Caco-2 (cell line): ENCODE data around the gene JDP2. TPM values are rescaled to one million over a fixed set of nuclear protein-coding genes. Genes with fewer than 3 reads are reported as not detected.

Source experiments
- BruUV-seq: library from RNA; stranded (reverse); fragments of 400-500 nt; replicated peaks from 2 replicates; lab custom pipeline; 2021; lab: Mats Ljungman, UMichigan
- CTCF ChIA-PET: fragments of 300-600 bp; sonication (Branson Sonifier 250); formaldehyde crosslinking; loops from one replicate; lab custom pipeline; 2022; ENCODE audit warnings: antibody characterized with exemption; lab: Charles Lee
- POLR2A ChIA-PET: fragments of 300-600 bp; sonication (Branson Sonifier 250); formaldehyde crosslinking; loops from one replicate; lab custom pipeline; 2022; ENCODE audit warnings: antibody characterized with exemption; lab: Charles Lee
- DNase-seq, 2 experiments: peaks; one replicate each; pipeline versions ENCODE4 v3.0.0 to v3.0.0-alpha.2; 2020 to 2022
- H3K27me3 ChIP-seq: replicated peaks from 2 replicates; pipeline ENCODE4 v1.6.0; 2011; ENCODE audit warnings: low read length; ENCODE audit not compliant: control insufficient read depth, insufficient read depth
- H3K36me3 ChIP-seq: 2 replicates; pipeline ENCODE4 v1.5.1; 2011; ENCODE audit warnings: low read length; ENCODE audit not compliant: control insufficient read depth, insufficient read depth
- H3K4me1 ChIP-seq: fragments of 250-450 bp; sonication (Bioruptor Pico); 2 replicates; pipeline ENCODE4 v1.5.1; 2020; ENCODE audit warnings: mild to moderate bottlenecking
- H3K4me3 ChIP-seq: 2 replicates; pipeline ENCODE4 v1.5.1; 2011; ENCODE audit warnings: low read depth, mild to moderate bottlenecking, control low read depth, low read length
- H3K9me3 ChIP-seq: fragments of 250-450 bp; sonication (Bioruptor Pico); 2 replicates; pipeline ENCODE4 v1.5.1; 2020; ENCODE audit warnings: mild to moderate bottlenecking, moderate library complexity
- H3K27ac Mint-ChIP-seq: one replicate; pipeline ENCODE4 v1.8.0; 2022; ENCODE audit warnings: mixed read lengths; ENCODE audit not compliant: unreplicated experiment
- H3K27me3 Mint-ChIP-seq: one replicate; pipeline ENCODE4 v1.8.0; 2022; ENCODE audit warnings: mixed read lengths; ENCODE audit not compliant: insufficient read depth, unreplicated experiment
- H3K36me3 Mint-ChIP-seq: one replicate; pipeline ENCODE4 v1.8.0; 2022; ENCODE audit warnings: mild to moderate bottlenecking, mixed read lengths; ENCODE audit not compliant: insufficient read depth, unreplicated experiment
- H3K4me1 Mint-ChIP-seq: one replicate; pipeline ENCODE4 v1.8.0; 2022; ENCODE audit warnings: low read depth, mixed read lengths; ENCODE audit not compliant: unreplicated experiment
- H3K4me3 Mint-ChIP-seq: one replicate; pipeline ENCODE4 v1.8.0; 2022; ENCODE audit warnings: mild to moderate bottlenecking, moderate library complexity, mixed read lengths; ENCODE audit not compliant: unreplicated experiment
- H3K9me3 Mint-ChIP-seq: one replicate; pipeline ENCODE4 v1.8.0; 2022; ENCODE audit warnings: mixed read lengths; ENCODE audit not compliant: unreplicated experiment
- intact Hi-C: fragments of 100-400 bp; cut with micrococcal nuclease; formaldehyde crosslinking; loops from one replicate; pipeline ENCODE4 v1.10.0; 2022; ENCODE audit not compliant: unreplicated experiment
- total RNA-seq: library from RNA; stranded (reverse); gene quantifications from 2 replicates; pipeline ENCODE4 v1.2.3, GENCODE V29; 2022
- TF ChIP-seq, protein P1 (sequence below), 2 experiments: fragments of 200-600 bp in 1 of 2; IDR thresholded peaks; 1 replicate in 1 of 2; 2 replicates in 1 of 2; pipeline versions ENCODE4 v1.5.1 to v1.8.0; 2011 to 2022; ENCODE audit warnings: antibody characterized with exemption in 1 of 2, control low read depth in 1 of 2, inconsistent platforms in 1 of 2, low read depth in 1 of 2, low read length in 1 of 2, mild to moderate bottlenecking in 1 of 2, moderate library complexity in 1 of 2; ENCODE audit not compliant: insufficient read depth in 1 of 2, severe bottlenecking in 1 of 2, unreplicated experiment in 1 of 2

JDP2 gene
- total RNA-seq, 1 experiment from 2014 or later, result 95.7 TPM

DNA sequence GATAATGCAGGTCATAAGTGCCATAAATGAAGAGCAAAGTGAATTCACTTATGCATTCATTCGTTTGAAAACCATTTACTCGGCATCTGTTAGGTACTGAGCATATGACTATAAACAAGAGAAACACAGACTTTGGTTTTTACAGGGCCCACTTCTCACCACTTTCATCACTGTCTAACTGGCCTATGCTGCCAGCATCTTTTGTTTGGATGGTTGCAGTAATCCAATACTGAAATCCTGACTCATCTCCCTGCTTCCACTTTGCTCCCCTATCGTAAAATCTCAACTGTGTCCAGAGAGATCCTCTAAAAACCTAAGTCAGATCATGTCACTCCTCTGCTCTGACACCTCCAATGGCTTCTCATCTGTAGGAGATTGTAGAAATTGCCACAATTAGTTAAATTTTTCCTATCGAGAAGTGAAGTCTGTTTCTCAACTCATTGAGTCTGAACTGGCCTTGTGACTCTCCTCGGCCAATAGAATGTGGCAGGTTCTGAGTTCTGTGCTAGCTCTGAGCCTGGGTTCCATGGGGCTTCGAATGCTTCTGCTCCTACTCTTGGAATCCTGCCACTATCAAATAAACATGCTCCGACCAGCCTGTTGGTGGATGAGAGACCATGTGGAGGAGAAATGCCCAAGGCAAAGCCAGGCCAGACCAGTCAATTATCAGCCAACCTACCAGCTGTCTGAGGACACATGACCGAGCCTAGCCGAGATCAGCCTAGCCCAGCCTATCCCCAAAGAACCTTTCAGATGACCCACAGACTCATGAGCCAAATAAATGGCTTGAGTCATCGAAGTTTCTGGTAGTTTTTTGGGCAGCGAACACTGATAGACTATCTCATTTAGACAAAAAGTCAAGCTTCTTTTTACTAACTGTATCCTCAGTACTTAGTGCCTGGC lies 92.3 kb downstream of the JDP2 start:
- Mint-ChIP-seq H3K9me3 (no peaks in the 10 kb centered on the region), H3K4me3 (no peak overlapping the region), H3K27ac (peak overlapping the region; percentile 81), H3K27me3 (no peaks in the 10 kb centered on the region), H3K36me3 (no peaks in the 10 kb centered on the region), H3K4me1 (peaks cover 29% of the 10 kb centered on the region)
- intact Hi-C loops, result loop anchor here (2.0 kb wide), 1 partner anchor 141 kb away; the partner anchor contains the start of genes ERG28 and TTLL5
- H3K4me3 ChIP-seq, result no peak overlapping the region
- peaks cover 48% of the 10 kb centered on the region for H3K4me1 ChIP-seq
- DNase-seq, result no peak
- H3K27me3 ChIP-seq, result no peaks in the 10 kb centered on the region
- H3K9me3 ChIP-seq, result no peaks in the 10 kb centered on the region
- CTCF ChIA-PET, result interaction anchor here (0.5 to 3.7 kb wide), 4 partner anchors 41 to 1826 kb away, joined by 3 to 23 read pairs (median 8); partner anchors contain the start of gene JDP2
- POLR2A ChIA-PET, result no interaction called here
- no peaks in the 10 kb centered on the region for H3K36me3 ChIP-seq
- TF ChIP-seq, protein P1, sequence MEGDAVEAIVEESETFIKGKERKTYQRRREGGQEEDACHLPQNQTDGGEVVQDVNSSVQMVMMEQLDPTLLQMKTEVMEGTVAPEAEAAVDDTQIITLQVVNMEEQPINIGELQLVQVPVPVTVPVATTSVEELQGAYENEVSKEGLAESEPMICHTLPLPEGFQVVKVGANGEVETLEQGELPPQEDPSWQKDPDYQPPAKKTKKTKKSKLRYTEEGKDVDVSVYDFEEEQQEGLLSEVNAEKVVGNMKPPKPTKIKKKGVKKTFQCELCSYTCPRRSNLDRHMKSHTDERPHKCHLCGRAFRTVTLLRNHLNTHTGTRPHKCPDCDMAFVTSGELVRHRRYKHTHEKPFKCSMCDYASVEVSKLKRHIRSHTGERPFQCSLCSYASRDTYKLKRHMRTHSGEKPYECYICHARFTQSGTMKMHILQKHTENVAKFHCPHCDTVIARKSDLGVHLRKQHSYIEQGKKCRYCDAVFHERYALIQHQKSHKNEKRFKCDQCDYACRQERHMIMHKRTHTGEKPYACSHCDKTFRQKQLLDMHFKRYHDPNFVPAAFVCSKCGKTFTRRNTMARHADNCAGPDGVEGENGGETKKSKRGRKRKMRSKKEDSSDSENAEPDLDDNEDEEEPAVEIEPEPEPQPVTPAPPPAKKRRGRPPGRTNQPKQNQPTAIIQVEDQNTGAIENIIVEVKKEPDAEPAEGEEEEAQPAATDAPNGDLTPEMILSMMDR (IDR thresholded peaks at IDR 0.05; ENCODE audit: insufficient read depth in 1 of 2, low read depth in 1 of 2, low read length in 1 of 2, severe bottlenecking in 1 of 2, unreplicated experiment in 1 of 2), result no peak
- no TSS peak for BruUV-seq

GRCh38 chr14:75520852-75521251 lies 93.0 kb downstream of the JDP2 start:
- intact Hi-C loops, result loop anchor here (1.0 to 2.0 kb wide), 4 partner anchors 32 to 140 kb away; partner anchors contain the start of genes ERG28 and TTLL5
- TSS peak; percentile 80 for BruUV-seq
- Histone ChIP-seq H3K4me1 (peaks cover 48% of the 10 kb centered on the region), H3K27me3 (no peaks in the 10 kb centered on the region), H3K9me3 (no peaks in the 10 kb centered on the region), H3K36me3 (no peaks in the 10 kb centered on the region), H3K4me3 (no peak overlapping the region)
- H3K27ac Mint-ChIP-seq, result peak overlapping the region; percentile 81
- no peaks in the 10 kb centered on the region for H3K27me3 Mint-ChIP-seq
- DNase-seq, result no peak
- CTCF ChIA-PET, result interaction anchor here (1.3 to 3.7 kb wide), 3 partner anchors 33 to 68 kb away, joined by 7 to 23 read pairs (median 8); no protein-coding TSS in a partner anchor
- POLR2A ChIA-PET, result interaction anchor here (1.2 to 1.6 kb wide), 2 partner anchors 140 to 226 kb away, joined by 3 to 9 read pairs; partner anchors contain the start of genes ERG28 and TTLL5
- TF ChIP-seq, protein P1 (IDR thresholded peaks at IDR 0.05; ENCODE audit: insufficient read depth in 1 of 2, low read depth in 1 of 2, low read length in 1 of 2, severe bottlenecking in 1 of 2, unreplicated experiment in 1 of 2), result no peak
- peaks cover 29% of the 10 kb centered on the region for H3K4me1 Mint-ChIP-seq
- H3K36me3 Mint-ChIP-seq, result no peaks in the 10 kb centered on the region
- H3K9me3 Mint-ChIP-seq, result no peaks in the 10 kb centered on the region
- H3K4me3 Mint-ChIP-seq, result peak overlapping the region; percentile 24
